UCSD-AML1 (cell line): ENCODE measurements around the gene FCGR3B.
"Not testable (repeated sequence)": the region's sequence is repeated elsewhere in the genome, so short reads cannot be mapped to it uniquely, and the experiment has no call there.

Experiments
- DNase-seq: peaks from one replicate; lab custom pipeline; 2025; ENCODE audit not compliant: unreplicated experiment; lab: John Stamatoyannopoulos, UW

FCGR3B gene

GRCh38 chr1:161631076-161631475 lies at the start of gene FCGR3B:
FCGR3B (minus strand) TSS chr1:161631176; CDS start chr1:161631094, 82 bp downstream.
- no peak for DNase-seq

GRCh38 chr1:161678500-161678899 lies 47.5 kb upstream of the FCGR3B start:
- DNase-seq = no peak

- no peak for DNase-seq
Observed at GRCh38 chr1:161676958-161677689, 46.1 kb upstream of the FCGR3B start.

- DNase-seq = no peak
Observed at GRCh38 chr1:161676441-161676840, 45.5 kb upstream of the FCGR3B start.

GRCh38 chr1:161674908-161675307 lies 43.9 kb upstream of the FCGR3B start:
- DNase-seq = not testable (repeated sequence)

- not testable (repeated sequence) for DNase-seq
Observed at GRCh38 chr1:161674447-161674846, 43.5 kb upstream of the FCGR3B start.

GRCh38 chr1:161673437-161673836 lies 42.5 kb upstream of the FCGR3B start:
- DNase-seq = not testable (repeated sequence)

GRCh38 chr1:161671045-161672020 lies 40.4 kb upstream of the FCGR3B start:
- not testable (repeated sequence) for DNase-seq

- not testable (repeated sequence) for DNase-seq
Observed at GRCh38 chr1:161664689-161665088, 33.7 kb upstream of the FCGR3B start.

- DNase-seq = not testable (repeated sequence)
Observed at GRCh38 chr1:161663569-161663968, 32.6 kb upstream of the FCGR3B start.

- not testable (repeated sequence) for DNase-seq
Observed at GRCh38 chr1:161662684-161663339, 31.8 kb upstream of the FCGR3B start, which contains the start of gene FCGR2B. FCGR2B (plus strand) TSS chr1:161663143; CDS start chr1:161663242, 99 bp downstream.

- not testable (repeated sequence) for DNase-seq
Observed at GRCh38 chr1:161661660-161662311, 30.8 kb upstream of the FCGR3B start.

- DNase-seq = not testable (repeated sequence)
Observed at GRCh38 chr1:161658524-161658923, 27.5 kb upstream of the FCGR3B start.

GRCh38 chr1:161653971-161654370 lies 23.0 kb upstream of the FCGR3B start:
- not testable (repeated sequence) for DNase-seq

GRCh38 chr1:161653541-161653940 lies 22.6 kb upstream of the FCGR3B start:
- not testable (repeated sequence) for DNase-seq

GRCh38 chr1:161647507-161648360 lies 16.8 kb upstream of the FCGR3B start:
- not testable (repeated sequence) for DNase-seq

GRCh38 chr1:161644855-161645254 lies 13.9 kb upstream of the FCGR3B start:
- DNase-seq = not testable (repeated sequence)

- DNase-seq = not testable (repeated sequence)
Observed at GRCh38 chr1:161643481-161644208, 12.7 kb upstream of the FCGR3B start.

GRCh38 chr1:161642697-161643096 lies 11.7 kb upstream of the FCGR3B start:
- not testable (repeated sequence) for DNase-seq
